Ovary (tissue), 3 donors: ENCODE measurements around the gene TMEM123.

Source experiments
- CTCF ChIP-seq, 3 donors: fragments of 450-650 bp in 2 of 3; fragments of 200-600 bp in 1 of 3; IDR thresholded peaks; one replicate each; pipeline versions ENCODE4 v1.5.1 to v1.8.0; 2016 to 2022; ENCODE audit warnings: antibody characterized with exemption in 3 of 3, mild to moderate bottlenecking in 1 of 3
- EP300 ChIP-seq: sonication (generic); formaldehyde crosslinking; IDR thresholded peaks from one replicate; pipeline ENCODE4 v1.6.1; 2017; ENCODE audit warnings: antibody characterized with exemption
- POLR2A ChIP-seq: fragments of 450-650 bp; IDR thresholded peaks from one replicate; pipeline ENCODE4 v1.6.1; 2017; ENCODE audit warnings: antibody characterized with exemption, mild to moderate bottlenecking, moderate library complexity
- donor health status: DM: no; HTN: no; CAD: no.

GRCh38 chr11:102478673-102479299 lies 26.2 kb upstream of the TMEM123 start:
- TF ChIP-seq CTCF (IDR thresholded peaks at IDR 0.05) (no peak), POLR2A (no peak), EP300 (no peak)
